DMS 273 (cell line): ENCODE data around the gene PPM1E.
"Not testable (repeated sequence)": the region's sequence is repeated elsewhere in the genome, so short reads cannot be mapped to it uniquely, and the experiment has no call there.

Experiments
- DNase-seq: peaks from one replicate; lab custom pipeline; 2025; ENCODE audit not compliant: unreplicated experiment; lab: John Stamatoyannopoulos, UW

Gene PPM1E

GRCh38 chr17:58837699-58838098, 82.0 kb downstream of the PPM1E start:
- no peak for DNase-seq

DNA sequence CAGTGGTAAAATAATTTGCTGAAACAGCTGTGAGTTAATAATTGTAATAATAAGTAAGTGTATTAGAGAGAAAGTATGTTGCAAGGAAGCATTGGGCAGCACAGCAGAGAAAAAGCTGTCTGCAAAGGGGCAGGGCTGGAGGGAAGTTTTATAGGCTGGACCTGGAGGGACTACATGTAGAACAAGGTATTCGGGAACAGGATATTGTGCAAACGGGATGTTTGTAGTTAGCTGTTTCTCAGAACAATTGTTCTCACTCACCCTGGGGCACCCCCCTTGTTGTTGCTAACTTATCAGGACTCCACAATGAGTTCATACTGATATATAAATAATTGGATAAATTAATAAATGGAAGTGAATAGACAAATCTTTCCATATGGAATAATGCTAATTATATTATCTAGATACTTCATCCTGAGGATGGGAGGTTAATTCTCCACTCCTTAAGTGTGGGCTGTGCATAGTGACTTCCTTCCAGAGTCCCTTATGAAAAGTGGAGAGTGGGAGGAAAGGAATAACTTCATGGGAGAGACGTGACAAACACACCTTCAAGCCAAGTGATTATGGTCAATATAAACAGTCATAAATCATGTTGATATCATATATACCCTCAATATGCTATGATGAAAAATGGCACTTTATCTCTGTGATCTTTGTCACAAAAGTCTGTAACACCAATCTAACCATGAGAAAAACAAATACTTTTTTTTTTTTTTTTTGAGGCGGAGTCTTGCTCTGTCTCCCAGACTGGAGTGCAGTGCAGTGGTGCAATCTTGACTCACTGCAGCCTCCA, 85.4 kb downstream of the PPM1E start:
- no peak for DNase-seq

GRCh38 chr17:58846413-58846812, 90.8 kb downstream of the PPM1E start:
- DNase-seq = not testable (repeated sequence)

- not testable (repeated sequence) for DNase-seq
These were observed 94.5 kb downstream of the PPM1E start for GRCh38 chr17:58850106-58850505.

GRCh38 chr17:58865301-58865700, 109.6 kb downstream of the PPM1E start:
- DNase-seq = no peak

DNA sequence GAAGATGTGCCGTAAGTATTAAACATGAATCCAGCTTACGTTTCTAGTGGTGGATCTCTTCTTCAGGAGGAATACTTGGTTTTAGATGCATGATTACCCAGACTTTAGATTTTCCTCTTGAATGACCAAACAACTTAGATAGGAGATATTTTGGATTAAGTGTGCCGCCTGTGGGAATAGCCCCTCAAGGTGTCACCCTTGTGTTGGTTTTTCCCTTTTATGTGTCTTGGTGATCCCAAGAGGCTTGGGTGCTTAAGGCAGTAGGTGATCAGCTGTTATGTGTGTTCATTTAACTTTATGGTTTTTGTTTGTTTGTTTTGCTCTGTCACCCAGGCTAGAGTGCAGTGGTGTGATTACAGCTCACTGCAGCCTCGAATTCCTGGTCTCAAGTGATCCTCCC, 115.1 kb downstream of the PPM1E start:
- no peak for DNase-seq

- DNase-seq = no peak
These were observed 118.3 kb downstream of the PPM1E start for GRCh38 chr17:58873926-58874325.

DNA sequence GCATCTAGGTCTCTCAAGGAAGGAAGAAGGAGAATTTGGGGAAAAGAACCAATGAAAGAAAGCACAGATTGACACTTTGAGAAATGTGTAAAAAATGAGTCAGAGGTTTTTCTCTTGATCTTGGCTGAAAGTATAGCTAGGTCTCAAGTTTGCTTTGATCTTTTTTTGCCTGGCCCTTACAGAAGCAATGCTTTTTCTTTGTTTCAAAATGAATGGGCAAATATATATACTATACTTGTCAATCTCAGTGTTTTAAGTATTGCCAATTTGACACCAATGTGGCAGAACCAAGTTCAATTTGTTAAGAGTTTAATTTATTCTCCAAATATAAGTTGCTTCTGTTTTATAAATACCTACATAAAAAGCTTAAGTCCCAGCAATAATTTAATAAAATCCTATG, 119.6 kb downstream of the PPM1E start:
- DNase-seq = no peak

DNA sequence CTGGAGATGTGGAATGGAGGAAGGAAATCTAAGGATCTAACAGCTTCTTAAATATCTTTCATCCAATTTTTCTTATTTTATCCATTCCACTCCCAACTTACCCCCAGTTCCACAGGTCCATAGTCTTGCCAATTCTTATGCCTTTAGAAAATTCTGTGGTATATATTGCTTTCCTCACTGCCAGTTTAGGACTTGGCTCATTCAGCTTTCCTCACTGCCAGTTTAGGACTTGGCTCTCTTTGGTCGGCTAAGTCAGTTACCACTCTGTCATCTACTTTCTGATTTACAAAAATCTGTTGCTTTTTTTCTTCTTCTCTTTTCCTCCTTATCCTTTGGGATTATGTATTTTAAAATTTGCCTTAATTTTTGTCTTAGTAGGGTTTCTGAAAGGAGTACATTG, 128.5 kb downstream of the PPM1E start:
- DNase-seq = no peak

GRCh38 chr17:58886514-58886913, 130.9 kb downstream of the PPM1E start:
- DNase-seq = no peak

GRCh38 chr17:58889928-58890327, 134.3 kb downstream of the PPM1E start:
- DNase-seq = no peak

- DNase-seq = no peak
These were observed 143.5 kb downstream of the PPM1E start for GRCh38 chr17:58899191-58899590.

DNA sequence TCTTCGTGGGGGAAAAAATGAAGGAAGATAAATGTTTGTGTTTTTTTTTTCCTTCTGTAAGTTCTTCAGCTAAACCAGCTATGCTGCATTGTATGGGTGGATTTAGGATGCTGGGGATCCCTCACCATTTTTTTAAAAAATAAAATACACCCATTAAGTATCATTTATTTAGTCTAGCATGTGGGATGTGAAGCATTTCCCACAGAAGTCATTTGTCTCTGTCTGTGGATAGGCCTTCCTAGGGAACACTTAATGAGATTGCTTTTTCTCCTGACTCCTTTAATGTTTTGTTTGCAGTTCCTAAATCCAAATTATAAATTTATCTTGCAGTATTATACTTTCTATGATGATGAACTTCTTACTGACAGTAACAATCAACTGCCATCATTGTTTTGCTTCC, 146.7 kb downstream of the PPM1E start:
- DNase-seq = no peak

DNA sequence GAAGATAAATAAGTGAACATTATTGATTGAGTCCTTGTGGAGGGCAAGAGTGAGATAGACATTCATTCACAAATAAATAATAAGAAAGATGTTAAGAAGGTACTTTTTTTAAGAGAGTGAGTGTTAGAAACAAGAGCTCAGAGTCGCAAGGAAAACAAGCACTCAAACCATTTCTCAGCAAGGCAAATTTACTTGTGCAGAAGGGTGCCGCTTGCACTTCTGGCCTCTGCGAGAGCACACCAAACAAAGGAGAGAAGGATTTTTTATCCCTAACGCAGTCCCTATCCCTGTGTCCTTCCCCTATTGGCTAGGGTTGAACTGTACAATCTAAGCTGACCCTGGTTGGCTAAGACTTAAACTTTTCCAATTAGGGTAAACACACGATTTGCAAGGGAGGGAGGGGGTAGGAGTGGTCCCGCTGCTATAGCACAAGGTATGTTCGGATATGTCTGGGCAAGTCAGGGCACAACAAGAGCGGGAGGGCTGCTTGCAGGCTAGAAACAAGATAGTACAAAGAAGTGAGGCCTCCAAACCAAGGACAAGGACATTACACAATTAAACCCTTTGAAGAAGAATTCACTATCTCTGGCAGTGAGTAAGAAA, 156.2 kb downstream of the PPM1E start:
- no peak for DNase-seq

- no peak for DNase-seq
These were observed 157.9 kb downstream of the PPM1E start for GRCh38 chr17:58913552-58913951.

- DNase-seq = peak; percentile 6
These were observed 158.5 kb downstream of the PPM1E start for GRCh38 chr17:58913971-58914769.

GRCh38 chr17:58917228-58917627, 161.6 kb downstream of the PPM1E start:
- DNase-seq = no peak

DNA sequence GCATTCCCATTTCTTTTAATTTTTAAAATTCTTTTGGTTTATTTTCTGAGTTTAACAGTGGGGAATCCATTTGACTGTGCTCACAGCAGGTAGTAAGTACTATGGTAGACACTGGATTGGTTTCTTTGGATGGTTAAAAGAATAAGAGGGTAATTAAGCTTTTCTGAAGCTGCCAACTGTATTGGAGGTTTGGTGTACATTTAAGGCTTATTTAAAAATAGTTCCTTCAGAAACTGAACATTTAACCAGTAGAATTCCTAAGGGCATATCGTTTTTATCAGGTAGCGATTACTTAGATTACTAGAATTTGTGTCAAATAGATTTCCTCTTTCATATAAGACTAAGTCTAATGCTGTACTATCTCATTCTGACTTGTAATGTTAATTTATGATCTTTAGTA, 162.4 kb downstream of the PPM1E start:
- no peak for DNase-seq

DNA sequence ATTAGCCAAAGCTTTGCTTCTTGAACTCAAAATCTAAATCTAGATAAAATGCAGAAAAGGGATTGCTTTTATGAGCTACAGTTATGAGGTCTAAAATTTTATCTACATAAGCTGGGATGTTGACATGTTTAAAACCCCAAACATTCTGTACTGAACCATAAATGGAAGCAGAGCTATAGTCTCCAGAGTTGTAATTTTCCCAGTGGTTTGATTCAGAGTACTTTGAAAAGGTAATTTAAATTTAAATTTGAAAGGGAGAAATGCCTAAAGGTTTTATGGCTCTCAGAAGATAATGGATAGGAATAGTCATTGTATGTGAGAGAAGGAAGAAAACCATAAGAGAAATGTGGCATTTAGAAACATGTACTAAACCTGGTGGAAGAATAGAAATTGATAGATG, 163.2 kb downstream of the PPM1E start:
- DNase-seq = no peak

- no peak for DNase-seq
These were observed 165.1 kb downstream of the PPM1E start for GRCh38 chr17:58920773-58921172.

GRCh38 chr17:58932956-58933355, 177.3 kb downstream of the PPM1E start:
- no peak for DNase-seq

DNA sequence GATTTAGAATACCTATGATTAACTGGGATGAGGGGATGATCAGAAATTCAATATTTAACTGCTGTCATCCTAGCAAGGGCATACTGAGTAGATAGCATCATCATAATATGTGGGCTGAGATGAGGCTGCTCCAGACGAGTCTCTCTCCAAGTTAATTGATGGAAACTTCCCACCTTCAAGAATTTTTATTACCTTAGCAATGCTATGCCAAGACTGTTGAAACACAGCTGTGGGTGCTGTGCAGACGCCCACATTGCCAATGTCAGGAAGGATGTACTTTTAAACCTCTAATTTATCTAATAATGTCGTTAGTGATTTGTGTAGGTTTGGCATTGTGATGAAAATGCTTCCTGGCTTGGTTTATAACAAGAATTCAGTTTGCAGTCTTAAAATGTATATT, 180.6 kb downstream of the PPM1E start:
- no peak for DNase-seq
